Activated effector memory CD4-positive, alpha-beta T cell treated with Interleukin-2 at 50 U/mL for 16 hours (primary cell): Measurements from ENCODE around the gene RPL37.
"Not testable (repeated sequence)": the region's sequence is repeated elsewhere in the genome, so short reads cannot be mapped to it uniquely, and the experiment has no call there.

Source experiments
- DNase-seq: peaks from one replicate; pipeline ENCODE4 v3.0.0-alpha.2; 2020

Gene RPL37

DNA sequence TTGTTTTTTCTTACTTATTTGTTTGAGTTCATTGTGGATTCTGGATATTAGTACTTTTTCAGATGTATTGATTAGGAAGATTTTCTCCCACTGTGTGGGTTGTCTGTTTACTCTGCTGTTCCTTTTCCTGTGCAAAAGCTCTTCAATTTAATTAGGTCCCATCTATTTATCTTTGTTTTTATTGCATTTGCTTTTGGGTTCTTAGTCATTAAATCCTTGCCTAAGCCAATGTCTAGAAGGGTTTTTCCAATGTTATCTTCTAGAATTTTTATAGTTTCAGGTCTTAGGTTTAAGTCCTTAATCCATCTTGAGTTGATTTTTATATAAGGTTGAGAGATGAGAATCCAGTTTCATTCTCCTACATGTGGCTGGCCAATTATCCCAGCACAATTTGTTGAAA lies 40.7 kb downstream of the RPL37 start:
- DNase-seq, result not testable (repeated sequence)

DNA sequence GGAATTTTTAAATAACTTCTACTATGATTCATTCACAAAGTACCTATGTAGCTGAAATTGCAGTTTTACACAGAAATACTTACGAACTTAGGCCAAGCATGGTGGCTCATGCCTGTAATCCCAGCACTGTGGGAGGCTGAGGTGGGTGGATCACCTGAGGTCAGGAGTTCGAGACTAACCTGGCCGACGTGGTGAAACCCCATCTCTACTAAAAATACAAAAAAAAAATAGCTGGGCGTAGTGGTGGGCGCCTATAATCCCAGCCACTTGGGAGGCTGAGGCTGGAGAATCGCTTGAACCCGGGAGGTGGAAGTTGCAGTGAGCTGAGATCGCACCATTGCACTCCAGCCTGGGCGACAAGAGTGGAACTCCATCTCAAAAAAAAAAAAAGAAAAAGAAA lies 42.3 kb downstream of the RPL37 start:
- DNase-seq, result not testable (repeated sequence)

DNA sequence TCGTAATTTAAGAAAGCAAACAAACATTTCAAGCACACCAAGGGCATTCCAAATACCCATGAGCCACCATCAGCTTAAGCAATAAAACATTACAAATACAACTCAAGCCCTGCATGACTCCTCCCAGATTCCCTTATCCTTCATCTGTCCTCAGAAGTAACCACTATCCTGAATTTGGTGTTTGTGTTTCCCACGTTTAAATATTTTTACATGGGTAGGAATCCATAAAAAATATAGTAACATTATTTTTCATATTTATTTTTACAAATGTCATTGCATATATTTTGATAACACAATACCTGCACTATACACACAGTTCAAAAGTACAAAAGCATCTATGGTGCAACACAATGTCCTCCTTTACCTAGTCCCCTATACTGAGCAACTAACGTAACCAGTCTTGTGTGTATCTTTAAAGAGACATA lies 43.3 kb downstream of the RPL37 start:
- DNase-seq, result no peak

DNA sequence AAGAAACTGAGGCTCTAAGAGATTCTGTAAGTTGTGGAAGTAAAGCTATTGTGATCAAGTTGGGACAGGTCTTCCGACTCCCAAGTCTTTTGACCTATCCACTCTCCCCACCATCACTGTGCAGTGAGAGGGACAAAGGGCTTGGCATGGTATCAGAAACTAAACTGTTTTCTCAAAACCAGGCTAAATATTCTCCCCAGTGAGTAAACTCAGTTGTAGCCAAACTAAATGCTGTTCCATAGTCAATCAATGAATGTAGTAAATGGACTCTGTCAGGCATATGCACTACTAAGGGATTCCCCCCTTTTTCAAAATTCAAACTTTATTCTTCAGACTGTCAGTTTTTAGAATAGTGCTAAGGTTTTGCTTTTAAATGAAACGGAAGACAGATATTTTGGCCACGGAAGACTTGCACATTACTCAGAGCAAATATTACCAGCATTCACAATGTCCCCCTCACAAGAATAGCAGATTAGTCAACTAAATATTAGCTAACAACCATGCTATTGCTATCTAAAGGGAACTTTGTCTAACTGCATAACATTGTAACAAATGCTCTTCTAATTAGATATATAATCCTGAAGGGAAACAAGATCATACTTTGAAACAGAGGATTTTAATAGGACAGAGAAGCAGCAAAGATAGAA lies 44.0 kb downstream of the RPL37 start:
- no peak for DNase-seq

DNA sequence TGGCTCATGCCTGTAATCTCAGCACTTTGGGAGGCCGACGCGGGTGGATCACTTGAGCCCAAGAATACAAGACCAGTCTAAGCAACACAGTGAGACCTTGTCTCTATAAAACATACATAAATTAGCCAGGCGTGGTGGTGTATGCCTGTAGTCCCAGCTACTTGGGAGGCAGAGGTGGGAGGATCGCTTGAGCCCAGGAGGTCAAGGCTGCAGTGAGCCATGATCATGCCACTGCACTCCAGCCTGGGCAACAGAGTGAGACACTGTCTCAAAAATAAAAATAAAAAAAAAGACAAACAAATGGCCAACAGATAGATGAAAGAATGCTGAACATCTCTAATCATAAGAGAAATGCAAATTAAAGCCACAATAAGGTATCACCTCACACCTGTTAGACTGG lies 46.1 kb downstream of the RPL37 start:
- not testable (repeated sequence) for DNase-seq

DNA sequence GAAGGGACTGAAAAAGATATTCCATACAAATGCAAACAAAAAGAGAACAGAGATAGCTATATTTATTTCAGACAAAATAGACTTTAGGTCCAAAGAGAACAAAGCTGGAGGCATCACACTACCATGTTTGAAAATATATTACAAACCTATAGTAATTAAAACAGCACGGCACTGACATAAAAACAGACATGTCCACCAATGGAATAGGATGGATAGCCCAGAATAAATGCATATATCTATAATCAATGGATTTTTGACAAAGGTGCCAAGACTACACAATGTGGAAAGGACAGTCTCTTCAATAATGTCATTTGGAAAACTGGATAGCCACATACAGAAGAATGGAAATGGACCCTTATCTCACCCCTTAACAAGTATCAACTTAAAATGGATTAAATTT lies 47.0 kb downstream of the RPL37 start:
- DNase-seq, result no peak

DNA sequence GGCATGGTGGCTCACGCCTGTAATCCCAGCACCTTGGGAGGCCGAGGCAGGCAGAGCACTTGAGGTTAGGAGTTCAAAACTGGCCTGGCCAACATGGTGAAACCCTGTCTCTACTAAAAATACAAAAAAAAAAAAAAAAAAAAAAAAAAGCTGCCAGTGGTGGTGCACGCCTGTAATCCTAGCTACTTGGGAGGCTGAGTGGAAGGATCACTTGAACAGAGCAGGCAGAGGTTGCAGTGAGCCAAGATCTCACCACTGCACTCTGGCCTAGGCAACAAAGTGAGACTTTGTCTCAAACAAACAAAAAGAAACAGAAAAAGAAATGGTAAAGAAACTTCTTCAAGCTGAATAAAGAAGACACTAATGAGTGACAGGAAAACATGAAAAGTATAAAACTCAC lies 48.4 kb downstream of the RPL37 start:
- DNase-seq, result not testable (repeated sequence)

DNA sequence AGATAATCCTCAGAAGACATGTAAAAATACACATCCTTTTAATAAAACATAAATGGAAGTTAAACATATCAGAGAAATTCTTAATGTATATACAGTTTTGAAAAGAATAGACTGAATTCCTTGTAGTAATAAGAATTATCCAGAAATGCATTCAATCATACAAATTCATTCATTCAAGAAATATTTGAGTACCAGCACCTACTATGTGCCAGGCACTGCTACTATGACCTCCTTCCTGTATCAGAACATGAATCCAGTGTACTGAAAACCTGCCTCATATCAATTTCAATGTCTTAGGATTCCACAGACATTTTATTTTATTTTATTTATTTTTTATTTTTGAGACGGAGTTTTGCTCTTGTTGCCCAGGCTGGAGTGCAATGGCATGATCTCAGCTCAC lies 50.1 kb downstream of the RPL37 start:
- no peak for DNase-seq

DNA sequence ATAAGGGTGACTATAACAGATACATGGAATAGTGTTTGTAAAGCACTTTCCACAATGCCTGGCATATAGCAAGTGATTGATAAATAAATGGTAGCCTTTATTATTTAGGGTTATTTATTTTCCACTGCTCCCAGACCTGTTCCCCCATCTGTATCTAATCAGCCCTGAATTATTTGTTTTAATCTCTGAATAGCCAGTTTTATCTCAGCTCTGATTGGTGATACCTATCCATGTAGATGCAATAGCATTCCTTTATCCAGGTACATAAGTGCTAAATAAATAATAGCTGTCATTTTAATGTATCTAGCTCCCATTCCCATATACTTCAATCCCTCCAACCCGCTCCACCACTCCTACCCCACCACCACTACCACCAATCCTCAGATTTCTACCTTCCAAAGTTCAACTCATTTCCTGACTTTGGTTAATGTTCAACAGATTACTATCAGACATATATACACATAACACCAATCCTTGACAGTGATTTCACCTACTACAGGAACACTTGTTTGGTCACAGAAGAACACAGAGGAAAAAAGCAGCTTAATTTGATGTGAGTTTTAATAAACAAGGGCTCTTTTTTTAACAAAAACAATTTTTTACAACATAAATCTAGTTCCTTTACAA lies 50.9 kb downstream of the RPL37 start:
- DNase-seq, result no peak

DNA sequence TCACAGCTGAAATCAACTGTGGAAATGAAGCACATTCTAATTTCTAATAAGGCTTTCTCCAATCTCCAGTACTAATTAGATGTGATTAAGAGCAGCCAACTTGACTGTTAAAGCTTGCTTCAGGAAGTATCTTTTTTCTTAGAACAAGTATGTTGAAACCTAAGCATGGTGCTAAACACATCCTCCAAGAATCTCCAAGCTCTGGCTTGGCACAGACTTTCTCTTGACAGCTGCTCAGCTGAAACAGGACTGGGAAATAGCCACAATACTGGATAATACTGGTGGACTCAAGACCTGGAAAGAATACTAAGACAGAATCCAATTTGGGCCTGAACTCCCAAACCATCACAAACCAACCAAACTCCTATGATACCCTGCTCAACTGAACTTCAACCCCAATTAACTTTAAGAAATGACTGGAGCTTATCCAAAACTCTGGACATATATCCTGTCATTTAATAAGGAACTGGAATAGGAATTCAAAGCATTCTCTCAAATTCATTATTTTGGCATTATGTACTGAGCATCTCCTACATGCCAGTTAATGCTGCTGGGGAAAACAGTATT lies 53.1 kb downstream of the RPL37 start:
- no peak for DNase-seq

DNA sequence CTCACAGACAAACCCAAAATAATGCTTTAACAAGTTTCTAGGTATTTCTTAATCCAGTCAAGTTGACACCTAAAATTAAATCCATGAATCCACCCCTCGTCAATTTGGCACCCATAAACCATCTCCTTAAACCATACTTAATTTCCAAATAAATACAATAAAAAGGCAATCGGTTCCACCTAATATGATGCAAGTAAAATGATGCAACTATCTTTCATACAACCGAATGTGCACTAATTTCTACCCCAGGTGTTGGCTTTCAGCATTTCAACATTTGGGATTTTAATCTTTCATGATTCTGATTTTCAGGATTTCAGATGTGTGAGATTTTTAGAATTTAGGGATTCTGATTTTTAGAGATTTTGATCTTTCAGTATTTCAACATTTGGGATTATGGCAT lies 54.2 kb downstream of the RPL37 start:
- DNase-seq, result no peak

DNA sequence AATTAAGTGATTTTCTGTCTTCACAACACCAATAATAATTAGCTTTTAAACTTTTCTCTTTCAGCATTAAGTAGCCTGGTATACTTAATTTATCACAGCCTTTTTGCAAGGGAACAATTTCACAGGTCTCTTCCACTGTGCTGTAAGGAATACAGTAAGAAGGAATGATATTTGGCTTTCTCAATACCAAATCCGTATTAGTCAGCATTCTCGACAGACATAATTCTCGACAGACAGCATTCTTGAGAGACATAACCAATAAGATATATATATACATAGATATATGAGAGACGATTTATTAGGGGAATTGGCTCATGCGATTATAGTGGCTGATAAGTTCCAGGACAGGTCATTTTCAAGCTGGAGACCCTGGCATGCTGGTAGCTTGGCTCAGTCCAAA lies 54.8 kb downstream of the RPL37 start:
- no peak for DNase-seq

DNA sequence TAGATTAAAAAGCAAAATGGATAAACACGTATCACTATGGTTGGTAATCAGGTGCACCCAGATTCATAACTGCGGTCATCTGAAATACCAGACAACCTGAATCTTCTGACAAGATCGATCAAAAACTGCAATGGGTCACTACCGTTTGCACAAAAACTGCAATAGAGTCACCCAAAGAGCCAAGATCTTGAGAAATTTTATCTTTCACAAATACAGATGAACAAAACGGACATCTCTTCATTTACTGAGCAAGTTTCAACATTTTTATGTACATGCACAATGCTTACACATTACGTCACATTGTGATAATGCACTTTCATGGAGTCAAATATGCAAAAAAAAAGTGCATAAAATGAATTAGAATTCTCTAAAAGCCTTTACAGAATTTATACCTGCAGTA lies 55.5 kb downstream of the RPL37 start:
- no peak for DNase-seq

DNA sequence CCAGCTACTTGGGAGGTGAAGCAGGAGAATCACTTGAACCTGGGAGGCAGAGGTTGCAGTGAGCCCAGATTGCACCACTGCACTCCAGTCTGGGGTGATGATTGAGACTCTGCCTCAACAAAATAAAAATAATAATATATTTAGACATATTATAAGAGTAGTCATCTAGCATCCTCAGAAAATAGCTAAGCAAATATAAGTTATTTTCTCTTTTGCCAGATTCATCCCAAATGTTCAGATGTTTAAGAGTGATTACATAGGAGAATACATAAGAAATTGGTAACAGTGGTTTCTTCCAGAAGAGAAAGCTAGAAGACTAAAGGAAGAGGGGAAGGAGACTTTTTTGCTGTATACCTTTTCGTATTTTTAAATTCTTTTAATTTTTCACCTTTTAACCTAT lies 56.9 kb downstream of the RPL37 start:
- no peak for DNase-seq

DNA sequence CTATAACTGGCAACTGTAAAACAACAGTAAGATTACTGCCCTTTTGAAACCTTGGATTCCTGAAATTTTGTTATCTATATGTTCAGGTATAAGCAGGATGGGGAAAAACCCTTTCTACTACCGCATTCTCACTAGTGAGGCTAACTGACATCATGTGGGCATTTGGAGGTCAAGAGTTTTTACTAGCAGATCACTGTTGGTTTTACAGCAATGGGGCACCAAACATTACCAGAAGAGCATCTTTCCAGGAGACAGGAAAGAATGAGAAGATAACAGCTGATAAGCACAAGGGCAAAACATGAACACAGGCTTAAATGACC lies 58.4 kb downstream of the RPL37 start:
- DNase-seq, result no peak

DNA sequence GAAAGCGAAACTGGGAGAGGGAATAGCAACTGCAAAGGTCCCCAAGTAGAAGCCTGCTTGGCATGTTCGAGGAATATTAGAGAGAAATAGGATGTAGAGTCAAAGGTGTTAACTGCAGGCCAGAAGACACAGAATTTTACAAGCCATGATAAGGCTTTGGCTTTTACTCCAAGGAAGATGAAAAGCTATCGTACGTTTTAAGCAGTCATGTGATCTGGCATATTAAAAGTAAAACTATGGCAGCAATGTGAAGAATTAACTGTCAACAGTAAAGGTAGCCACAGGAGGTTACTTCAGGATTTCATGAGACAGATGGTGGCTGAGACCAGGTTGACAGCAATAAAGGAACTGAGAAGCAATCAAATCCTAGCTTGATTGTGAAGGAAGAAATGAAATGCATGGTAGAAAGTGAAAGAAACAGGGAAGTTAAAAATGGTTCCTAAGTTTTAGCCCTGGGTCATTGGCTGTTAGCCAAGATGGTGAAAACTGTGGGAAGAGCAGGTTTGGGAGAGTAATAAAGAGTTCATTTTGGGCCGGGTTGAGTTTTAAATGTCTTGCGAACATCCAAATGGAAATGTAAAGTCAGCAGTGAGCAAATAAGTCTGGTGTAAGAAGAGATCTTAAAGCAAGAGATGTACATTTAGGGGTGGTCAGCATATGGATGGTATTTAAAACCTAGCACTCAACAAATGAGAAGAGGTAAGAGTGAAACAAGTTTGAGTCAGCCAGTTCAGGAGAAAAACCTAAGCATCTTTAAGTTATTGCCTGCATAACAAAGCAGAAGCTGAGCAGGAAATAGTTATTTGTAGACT lies 59.0 kb downstream of the RPL37 start:
- no peak for DNase-seq
